Body of pancreas (tissue), 4 donors: ENCODE results near the gene CIAPIN1.

Experiments used
- CTCF ChIP-seq, 7 experiments: fragments of 450-650 bp in 4 of 7; fragments of 200-600 bp in 3 of 7; sonication (generic) in 3 of 7; IDR thresholded peaks; one replicate each; pipeline ENCODE4 v1.5.1; 2016 to 2019; ENCODE audit warnings: antibody characterized with exemption in 7 of 7
- POLR2A ChIP-seq, 3 donors: fragments of 450-650 bp; IDR thresholded peaks; one replicate each; pipeline ENCODE4 v1.6.1; 2016; ENCODE audit warnings: antibody characterized with exemption in 3 of 3, mild to moderate bottlenecking in 2 of 3

- TF ChIP-seq CTCF (IDR thresholded peaks at IDR 0.05) (no peak), POLR2A (IDR thresholded peaks at IDR 0.05) (no peak)
These were observed 37.2 kb downstream of the CIAPIN1 start for GRCh38 chr16:57409870-57410587.
